LNCaP clone FGC (cell line): Measurements from ENCODE around the gene ZNF710.
A peak's percentile ranks its signal among the peaks of the same experiment; 100 is the strongest.

Source experiments
- DNase-seq: peaks from one replicate; pipeline ENCODE4 v3.0.0-alpha.2; 2011; ENCODE audit warnings: low read depth
- H3K4me3 ChIP-seq: 2 replicates; pipeline ENCODE4 v1.5.1; 2011; ENCODE audit warnings: mild to moderate bottlenecking, low read depth, low read length, control low read depth
- CTCF ChIP-seq: IDR thresholded peaks from 2 replicates; pipeline ENCODE4 v1.5.1; 2012; ENCODE audit warnings: mild to moderate bottlenecking; ENCODE audit not compliant: control insufficient read depth, insufficient read depth; ENCODE audit errors: extremely low read depth

The ZNF710 gene

GRCh38 chr15:90084876-90085423 is 83.8 kb downstream of the ZNF710 start:
- TF ChIP-seq CTCF, result no peak
- no peak overlapping the region for H3K4me3 ChIP-seq
- DNase-seq, result no peak

- no peak for DNase-seq
- H3K4me3 ChIP-seq, result no peak overlapping the region
- no peak for TF ChIP-seq CTCF
Measured at GRCh38 chr15:90085565-90085964, 84.4 kb downstream of the ZNF710 start.

- no peak overlapping the region for H3K4me3 ChIP-seq
- TF ChIP-seq CTCF, result peak; percentile 82
- DNase-seq, result no peak
Measured at GRCh38 chr15:90086868-90087268, 85.7 kb downstream of the ZNF710 start.

GRCh38 chr15:90087454-90088154 is 86.5 kb downstream of the ZNF710 start:
- DNase-seq, result no peak
- no peak for TF ChIP-seq CTCF
- H3K4me3 ChIP-seq, result no peak overlapping the region

GRCh38 chr15:90090226-90090848 is 89.2 kb downstream of the ZNF710 start:
- no peak overlapping the region for H3K4me3 ChIP-seq
- no peak for TF ChIP-seq CTCF
- DNase-seq, result no peak

GRCh38 chr15:90091156-90091931 is 90.2 kb downstream of the ZNF710 start:
- no peak for DNase-seq
- no peak for TF ChIP-seq CTCF
- H3K4me3 ChIP-seq, result no peak overlapping the region
